ENCODE results near the gene VGLL4. TPM values are rescaled to one million over a fixed set of nuclear protein-coding genes. Genes with fewer than 3 reads are reported as not detected.
A peak's percentile ranks its signal among the peaks of the same experiment; 100 is the strongest.

Gene VGLL4
- total RNA-seq, 2 experiments from 2014 or later, result 36.1 to 74.5 TPM

GRCh38 chr3:11662392-11662990 is 18.8 kb upstream of the VGLL4 start:
- no peak overlapping the region for H2AFZ ChIP-seq (ENCODE audit: low read length)
- intact Hi-C loops (cut with micrococcal nuclease; ENCODE audit: unreplicated experiment), result no loop called here
- ChIA-PET POLR2A (interaction anchor here (0.7 to 1.3 kb wide), 4 partner anchors 10 to 1269 kb away, joined by 3 to 5 read pairs (median 4); no protein-coding TSS in a partner anchor), CTCF (ENCODE audit: unreplicated experiment) (no interaction called here)
- H3K4me2 ChIP-seq (ENCODE audit: low read length), result no peak overlapping the region
- H3K9me3 ChIP-seq (ENCODE audit: low read length), result no peaks in the 10 kb centered on the region
- H3K79me2 ChIP-seq (ENCODE audit: insufficient read depth, low read depth, low read length), result no peaks in the 10 kb centered on the region
- no peak for TF ChIP-seq EZH2phosphoT487 (IDR thresholded peaks at IDR 0.05; ENCODE audit: borderline replicate concordance, low read depth, low read length)
- peak; percentile 47 for TF ChIP-seq CTCF (conservative IDR thresholded peaks at IDR 0.05; ENCODE audit: low read length)
- BruUV-seq (replicated peaks), result no TSS peak
- H3K9me2 ChIP-seq (ENCODE audit: insufficient read depth, low read length), result no peaks in the 10 kb centered on the region
- no peak overlapping the region for H3K27ac ChIP-seq (ENCODE audit: low read depth, low read length, poor library complexity, severe bottlenecking)
- no peaks in the 10 kb centered on the region for H3K4me1 ChIP-seq (ENCODE audit: insufficient read depth, low read length, poor library complexity, severe bottlenecking)
- no peaks in the 10 kb centered on the region for H4K20me1 ChIP-seq (ENCODE audit: insufficient read depth, low read length)
- H3K36me3 ChIP-seq (ENCODE audit: insufficient read depth, low read length), result no peaks in the 10 kb centered on the region
- no peak for DNase-seq (ENCODE audit: low spot score)
- H3K4me3 ChIP-seq (ENCODE audit: low read depth, low read length, poor library complexity, severe bottlenecking), result no peak overlapping the region

DNA sequence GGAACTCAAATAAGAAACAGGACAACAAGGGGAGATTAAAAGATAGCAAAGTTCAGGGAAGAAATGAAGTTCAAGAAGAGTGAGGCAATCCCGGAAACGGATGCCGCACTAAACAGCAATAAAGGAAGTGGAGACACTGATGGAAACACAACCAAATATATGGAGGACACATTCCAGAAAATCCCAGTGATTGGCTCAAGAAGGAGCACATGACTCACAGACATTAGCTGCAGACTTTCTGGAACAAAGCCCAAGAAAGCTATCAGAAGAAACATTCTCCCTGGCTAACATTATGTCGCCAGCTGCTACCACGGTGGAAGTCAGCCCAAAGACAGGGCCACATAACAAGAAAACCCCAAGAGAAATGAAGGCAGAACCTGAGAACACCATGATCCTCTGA is 18.1 kb upstream of the VGLL4 start:
- Histone ChIP-seq H3K4me3 (ENCODE audit: low read depth, low read length, poor library complexity, severe bottlenecking) (no peak overlapping the region), H3K4me1 (ENCODE audit: insufficient read depth, low read length, poor library complexity, severe bottlenecking) (no peaks in the 10 kb centered on the region), H3K9me2 (ENCODE audit: insufficient read depth, low read length) (no peaks in the 10 kb centered on the region), H2AFZ (ENCODE audit: low read length) (no peak overlapping the region), H3K36me3 (ENCODE audit: insufficient read depth, low read length) (no peaks in the 10 kb centered on the region), H3K4me2 (ENCODE audit: low read length) (no peak overlapping the region), H3K79me2 (ENCODE audit: insufficient read depth, low read depth, low read length) (no peaks in the 10 kb centered on the region), H3K9me3 (ENCODE audit: low read length) (no peaks in the 10 kb centered on the region), H4K20me1 (ENCODE audit: insufficient read depth, low read length) (no peaks in the 10 kb centered on the region), H3K27ac (ENCODE audit: low read depth, low read length, poor library complexity, severe bottlenecking) (no peak overlapping the region)
- TF ChIP-seq CTCF (conservative IDR thresholded peaks at IDR 0.05; ENCODE audit: low read length) (no peak), EZH2phosphoT487 (IDR thresholded peaks at IDR 0.05; ENCODE audit: borderline replicate concordance, low read depth, low read length) (no peak)
- intact Hi-C loops (cut with micrococcal nuclease; ENCODE audit: unreplicated experiment), result no loop called here
- ChIA-PET CTCF (ENCODE audit: unreplicated experiment) (no interaction called here), POLR2A (interaction anchor here (0.7 to 1.3 kb wide), 2 partner anchors 10 to 1269 kb away, joined by 4 to 5 read pairs; no protein-coding TSS in a partner anchor)
- BruUV-seq (replicated peaks), result no TSS peak
- DNase-seq (ENCODE audit: low spot score), result no peak

DNA sequence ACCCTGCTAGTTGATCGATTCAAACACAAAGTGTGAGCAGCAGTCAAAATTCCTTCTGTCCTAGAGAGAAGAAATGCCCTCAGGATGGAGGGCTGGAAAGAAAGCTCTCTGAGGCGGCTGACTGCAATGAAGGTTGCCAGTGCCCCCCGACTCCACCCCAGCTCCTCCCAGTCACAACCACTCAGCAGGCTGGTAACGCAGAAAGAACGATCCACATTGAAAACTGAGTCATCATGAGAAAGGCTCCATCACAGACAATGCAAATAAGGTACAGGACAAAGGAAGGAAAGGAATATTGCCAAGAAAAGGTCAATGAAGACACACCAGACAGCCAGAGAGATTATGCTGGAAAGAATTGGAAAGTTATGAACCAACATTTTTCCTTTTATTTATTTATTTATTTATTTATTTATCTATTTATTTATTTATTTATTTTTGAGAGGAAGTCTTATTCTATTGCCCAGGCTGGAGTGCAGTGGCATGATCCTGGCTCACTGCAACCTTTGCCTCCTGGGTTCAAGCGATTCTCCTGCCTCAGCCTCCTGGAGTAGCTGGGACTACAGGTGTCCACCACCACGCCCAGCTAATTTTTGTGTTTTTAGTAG is 17.4 kb upstream of the VGLL4 start:
- no TSS peak for BruUV-seq (replicated peaks)
- TF ChIP-seq CTCF (conservative IDR thresholded peaks at IDR 0.05; ENCODE audit: low read length) (no peak), EZH2phosphoT487 (IDR thresholded peaks at IDR 0.05; ENCODE audit: borderline replicate concordance, low read depth, low read length) (no peak)
- H3K9me3 ChIP-seq (ENCODE audit: low read length), result no peaks in the 10 kb centered on the region
- H2AFZ ChIP-seq (ENCODE audit: low read length), result no peak overlapping the region
- no peaks in the 10 kb centered on the region for H4K20me1 ChIP-seq (ENCODE audit: insufficient read depth, low read length)
- no peak overlapping the region for H3K4me2 ChIP-seq (ENCODE audit: low read length)
- H3K4me3 ChIP-seq (ENCODE audit: low read depth, low read length, poor library complexity, severe bottlenecking), result no peak overlapping the region
- no peaks in the 10 kb centered on the region for H3K4me1 ChIP-seq (ENCODE audit: insufficient read depth, low read length, poor library complexity, severe bottlenecking)
- ChIA-PET CTCF (ENCODE audit: unreplicated experiment) (no interaction called here), POLR2A (no interaction called here)
- no peaks in the 10 kb centered on the region for H3K9me2 ChIP-seq (ENCODE audit: insufficient read depth, low read length)
- H3K36me3 ChIP-seq (ENCODE audit: insufficient read depth, low read length), result no peaks in the 10 kb centered on the region
- no peak for DNase-seq (ENCODE audit: low spot score)
- H3K79me2 ChIP-seq (ENCODE audit: insufficient read depth, low read depth, low read length), result no peaks in the 10 kb centered on the region
- intact Hi-C loops (cut with micrococcal nuclease; ENCODE audit: unreplicated experiment), result no loop called here
- H3K27ac ChIP-seq (ENCODE audit: low read depth, low read length, poor library complexity, severe bottlenecking), result no peak overlapping the region

Data from OCI-LY7 (cell line).